Measurements from ENCODE around the gene FXYD7.
"Not testable (repeated sequence)": the region's sequence is repeated elsewhere in the genome, so short reads cannot be mapped to it uniquely, and the experiment has no call there.

The FXYD7 gene, protein sequence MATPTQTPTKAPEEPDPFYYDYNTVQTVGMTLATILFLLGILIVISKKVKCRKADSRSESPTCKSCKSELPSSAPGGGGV

DNA sequence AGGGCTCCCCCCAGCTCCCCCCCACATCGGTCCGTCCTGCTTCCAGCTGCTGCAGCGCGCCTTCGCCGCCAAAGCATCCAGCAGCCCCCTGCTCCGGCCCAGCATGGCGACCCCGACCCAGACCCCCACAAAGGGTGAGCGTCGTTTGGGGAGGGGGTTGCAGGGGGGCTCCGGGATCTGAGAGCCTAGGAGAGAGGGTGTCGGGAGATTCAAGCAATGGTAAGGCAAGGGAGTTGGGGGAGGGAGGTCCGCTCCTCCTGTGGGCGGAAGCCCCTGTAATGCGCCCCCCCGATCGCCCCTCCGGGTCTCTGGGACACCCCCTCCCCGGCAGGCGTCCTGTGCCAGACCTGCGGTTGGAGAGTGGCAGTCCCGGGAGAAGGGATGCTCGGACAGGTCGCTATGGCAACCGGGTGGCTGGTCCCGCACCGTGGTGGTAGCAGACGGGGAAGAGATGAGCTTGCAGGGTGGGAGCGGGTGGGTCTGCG, at the start of gene FXYD7:
Gene FXYD7 (plus strand): TSS at position 25 of the 485 bp plus-strand sequence. CDS start 79 bp downstream, at position 104.
- DNase-seq, result no peak

DNA sequence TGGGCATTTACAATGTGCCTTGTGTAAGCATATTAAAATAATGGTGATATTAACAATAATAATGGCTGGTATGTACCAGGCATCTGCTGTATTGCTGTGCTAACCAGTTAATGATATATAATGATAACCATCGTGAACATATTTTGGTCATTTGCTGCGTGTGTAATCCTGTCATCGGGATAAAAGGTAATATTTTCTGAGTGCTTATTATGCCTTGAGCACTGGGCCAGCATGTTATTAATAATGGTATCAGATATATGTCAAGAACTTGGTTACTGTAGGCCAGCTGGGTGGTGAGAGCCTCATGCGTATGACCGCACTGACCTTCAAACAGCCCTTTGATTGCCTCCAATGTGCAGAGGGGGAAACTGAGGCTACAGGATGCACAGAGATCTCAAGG, 49.6 kb upstream of the FXYD7 start:
- DNase-seq, result no peak

DNA sequence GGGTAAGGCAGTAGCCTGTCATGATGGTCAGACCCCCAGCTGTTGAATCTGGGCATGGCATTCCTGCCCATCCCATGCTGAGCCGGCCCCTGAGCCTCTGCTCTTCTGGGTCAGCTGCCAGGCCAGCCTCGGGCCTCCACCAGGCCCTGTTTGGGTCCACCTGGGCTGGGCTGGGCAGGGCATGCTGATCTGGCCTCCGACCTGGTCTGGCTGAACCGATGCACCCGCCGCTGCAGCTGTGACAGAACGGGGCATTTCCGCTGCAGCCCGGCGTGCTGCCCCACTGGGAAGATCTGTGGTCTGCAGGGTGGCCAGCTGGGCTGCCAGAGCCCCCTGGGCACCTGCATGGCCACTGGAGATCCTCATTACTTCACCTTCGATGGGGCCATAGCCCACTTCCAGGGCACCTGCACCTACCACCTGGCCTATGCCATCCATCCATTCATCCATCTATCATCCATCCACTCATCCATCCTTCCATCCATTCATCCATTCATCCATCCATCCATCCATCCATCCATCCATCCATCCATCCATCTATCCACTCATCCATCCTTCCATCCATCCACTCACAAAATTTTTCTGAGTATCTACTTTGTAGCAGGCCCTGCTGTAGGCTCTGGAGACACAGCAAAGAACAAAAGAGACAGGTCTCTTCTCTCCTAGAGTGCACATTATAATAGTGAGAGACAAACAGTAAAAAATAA, 49.0 kb upstream of the FXYD7 start:
- DNase-seq, result no peak

DNA sequence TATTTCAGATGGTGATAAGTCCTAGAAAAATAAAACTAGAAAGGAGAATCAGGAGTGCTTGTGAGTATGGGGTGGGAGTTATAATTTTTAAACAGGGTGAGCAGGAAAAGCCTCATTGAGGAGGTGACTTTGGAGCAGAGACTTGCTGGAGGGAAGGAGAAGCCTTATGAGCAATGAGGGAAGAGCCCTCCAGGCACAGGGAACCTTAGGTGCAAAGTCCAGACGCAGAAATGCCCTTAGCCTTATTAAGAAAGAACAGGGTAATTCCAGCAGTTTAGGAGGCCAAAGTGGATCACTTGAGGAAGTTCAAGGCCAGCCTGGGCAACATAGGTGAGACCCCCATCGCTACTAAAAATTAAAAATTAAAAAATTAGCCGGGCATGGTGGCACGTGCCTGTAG, 48.4 kb upstream of the FXYD7 start:
- DNase-seq, result no peak

DNA sequence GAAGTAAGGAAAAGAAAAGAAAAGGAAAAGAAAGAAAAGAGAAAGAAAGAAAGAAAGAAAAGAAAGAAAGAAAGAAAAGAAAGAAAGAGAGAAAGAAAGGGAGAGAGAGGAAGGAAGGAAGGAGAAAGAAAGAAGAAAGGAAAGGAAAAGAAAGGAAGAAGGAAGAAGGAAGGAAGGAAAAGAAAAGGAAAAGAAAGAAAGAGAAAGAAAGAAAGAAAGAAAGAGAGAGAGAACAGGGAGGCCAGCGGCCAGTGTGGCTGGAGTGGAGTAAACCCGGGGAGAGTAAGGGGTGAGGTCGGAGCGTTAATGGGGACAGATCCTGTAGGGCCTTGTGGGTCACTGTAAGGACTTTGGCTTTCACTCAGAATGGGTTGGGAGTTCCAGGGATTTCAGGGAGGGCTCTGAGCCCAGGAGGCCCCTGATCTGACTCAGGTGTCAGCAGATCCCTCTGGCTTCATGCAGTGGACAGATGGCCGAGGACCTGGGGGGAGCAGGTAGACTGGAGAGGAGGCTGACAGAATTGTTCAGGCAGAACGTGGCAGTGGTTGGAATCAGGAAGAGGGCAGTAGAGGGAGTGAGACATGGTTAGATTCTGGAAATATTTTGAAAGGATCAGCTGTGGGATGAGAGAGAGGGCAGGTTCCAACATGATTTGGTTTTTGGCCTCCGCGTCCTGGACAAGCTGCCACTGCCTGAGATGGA, 47.2 kb upstream of the FXYD7 start:
- no peak for DNase-seq

DNA sequence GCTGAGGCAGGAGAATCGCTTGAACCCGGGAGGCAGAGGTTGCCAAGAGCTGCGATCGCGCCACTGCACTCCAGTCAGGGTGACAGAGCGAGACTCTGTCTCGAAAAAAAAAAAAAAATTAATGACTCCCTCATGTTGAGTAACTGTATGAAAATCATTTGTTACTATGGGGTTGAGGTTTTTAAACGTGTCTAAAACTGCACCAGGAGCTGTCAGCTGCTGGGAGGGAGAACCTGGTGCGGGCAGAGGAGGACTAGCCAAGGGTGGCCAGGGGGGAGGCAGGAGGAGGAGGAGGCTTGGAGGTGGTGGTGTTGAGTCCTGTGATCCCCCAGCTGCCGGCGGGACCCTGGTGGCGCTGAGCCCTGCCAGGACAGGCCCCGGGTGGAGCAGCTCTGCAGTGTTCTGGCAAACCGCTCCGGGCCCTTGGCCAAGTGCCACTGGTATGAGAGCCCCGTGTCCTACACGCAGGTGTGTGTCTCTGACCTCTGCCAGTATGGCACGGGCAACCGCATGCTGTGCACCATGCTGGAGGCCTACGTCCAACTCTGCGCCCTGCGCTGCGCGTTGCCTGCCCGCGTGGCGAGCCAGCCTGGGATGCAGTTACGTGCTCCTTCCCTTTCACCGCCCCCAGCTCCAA, 44.5 kb upstream of the FXYD7 start:
- no peak for DNase-seq

DNA sequence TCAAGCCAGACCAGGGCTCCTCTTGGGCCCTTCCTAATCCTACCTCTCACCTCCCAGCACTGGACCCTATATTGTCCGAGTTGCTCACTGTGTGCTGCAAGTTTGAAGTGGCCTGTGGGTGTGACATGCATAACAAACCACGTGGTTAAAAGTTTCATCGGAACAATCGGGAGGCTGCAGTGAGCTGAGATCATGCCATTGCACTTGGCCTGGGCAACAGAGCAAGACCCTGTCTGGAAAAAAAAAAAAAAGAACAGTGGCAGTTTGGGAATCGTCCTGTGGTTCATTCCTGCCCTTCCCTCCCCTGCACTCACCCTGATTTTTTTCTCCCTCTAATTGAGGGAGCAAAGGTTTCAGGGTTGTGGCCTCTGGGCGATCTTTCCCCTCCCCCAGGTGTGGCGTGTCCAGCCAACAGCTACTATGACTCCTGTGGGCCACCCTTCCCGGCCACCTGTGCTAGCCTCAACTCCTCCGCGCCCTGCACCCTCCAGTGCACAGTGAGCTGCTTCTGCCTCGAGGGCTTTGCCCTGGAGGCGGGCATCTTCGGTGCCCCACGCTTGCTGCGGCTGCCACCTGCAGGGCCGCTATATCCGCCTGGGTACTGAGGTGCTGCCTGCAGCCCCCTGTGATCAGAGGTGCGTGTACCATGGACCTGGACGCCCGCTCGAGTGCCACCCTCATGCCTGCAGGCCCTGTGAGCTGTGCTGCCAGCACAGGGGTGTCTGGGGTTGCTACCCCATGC, 43.7 kb upstream of the FXYD7 start:
- no peak for DNase-seq

DNA sequence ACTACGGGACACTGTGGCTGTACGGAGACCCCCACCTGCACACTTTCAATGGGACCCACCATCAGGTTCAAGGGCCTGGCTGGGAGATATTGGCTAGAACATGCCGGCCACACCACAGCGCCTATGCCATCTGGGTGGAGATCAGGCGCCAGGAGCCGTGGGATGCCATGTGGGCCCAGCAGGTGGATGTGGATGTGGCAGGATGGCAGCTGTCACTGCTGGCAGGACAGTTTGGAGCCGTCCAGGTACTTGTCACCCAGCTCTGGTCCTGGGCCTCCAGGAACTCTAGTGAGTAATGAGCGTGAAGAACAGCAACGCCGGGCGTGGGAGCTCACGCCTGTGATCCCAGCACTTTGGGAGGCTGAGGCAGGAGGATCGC, 43.2 kb upstream of the FXYD7 start:
- no peak for DNase-seq

DNA sequence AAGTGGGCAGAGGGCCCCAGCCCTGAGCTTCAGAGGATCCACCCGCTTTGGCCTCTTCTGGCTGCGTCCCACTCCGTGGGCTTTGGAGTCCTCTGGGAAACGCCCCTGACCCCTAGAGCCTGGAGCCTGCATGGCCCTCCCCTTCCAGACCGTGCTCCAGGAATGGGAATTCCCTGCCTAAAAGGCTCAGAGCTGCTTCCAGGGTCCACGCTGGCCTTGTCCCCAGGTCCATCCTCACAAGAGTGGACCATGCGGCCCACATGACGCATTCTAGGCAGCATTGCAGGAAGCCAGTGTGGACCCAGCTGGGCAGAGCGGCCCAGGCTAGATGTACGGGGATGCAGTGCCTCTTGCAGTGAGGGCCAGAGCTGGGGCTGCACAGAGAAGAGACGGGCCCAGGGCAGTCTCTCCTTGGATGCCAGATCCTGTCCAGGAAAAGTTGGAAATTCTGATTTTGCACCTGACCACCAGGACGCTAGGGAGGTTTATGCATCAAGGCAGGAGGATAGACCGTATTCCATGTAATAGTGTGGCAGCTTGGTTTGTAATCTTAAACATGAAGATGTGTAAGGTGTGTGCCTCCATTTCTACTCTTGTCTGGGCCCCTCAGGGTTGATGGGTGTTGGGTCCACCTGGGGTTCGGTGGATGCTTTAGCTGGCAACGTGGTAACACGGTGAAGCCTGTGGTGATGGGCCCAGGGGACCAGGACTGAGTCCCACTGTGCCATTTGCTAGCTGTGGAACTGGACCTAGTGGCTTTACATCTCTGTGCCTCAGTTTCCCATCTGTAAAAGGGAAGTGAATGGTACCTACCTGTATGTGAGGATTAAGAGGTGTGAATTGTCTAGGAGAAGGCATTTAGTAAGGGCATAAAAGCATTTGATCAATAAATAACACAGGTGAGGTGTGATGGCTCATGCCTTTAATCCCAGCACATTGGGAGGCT, 42.2 kb upstream of the FXYD7 start:
- DNase-seq, result no peak

DNA sequence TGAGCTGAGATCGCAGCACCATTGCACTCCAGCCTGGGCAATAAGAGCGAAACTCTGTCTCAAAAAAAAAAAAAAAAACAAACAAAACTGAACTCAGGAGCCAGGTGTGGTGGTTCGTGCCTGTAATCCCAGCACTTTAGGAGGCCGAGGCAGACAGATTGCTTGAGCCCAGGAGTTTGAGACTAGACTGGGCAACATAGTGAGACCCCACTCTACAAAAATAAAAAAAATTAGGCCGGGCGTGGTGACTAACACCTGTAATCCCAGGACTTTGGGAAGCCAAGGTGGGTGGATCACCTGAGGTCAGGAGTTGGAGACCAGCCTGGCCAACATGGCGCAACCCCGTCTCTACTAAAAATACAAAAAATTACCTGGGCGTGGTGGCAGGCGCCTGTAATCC, 41.1 kb upstream of the FXYD7 start:
- not testable (repeated sequence) for DNase-seq

DNA sequence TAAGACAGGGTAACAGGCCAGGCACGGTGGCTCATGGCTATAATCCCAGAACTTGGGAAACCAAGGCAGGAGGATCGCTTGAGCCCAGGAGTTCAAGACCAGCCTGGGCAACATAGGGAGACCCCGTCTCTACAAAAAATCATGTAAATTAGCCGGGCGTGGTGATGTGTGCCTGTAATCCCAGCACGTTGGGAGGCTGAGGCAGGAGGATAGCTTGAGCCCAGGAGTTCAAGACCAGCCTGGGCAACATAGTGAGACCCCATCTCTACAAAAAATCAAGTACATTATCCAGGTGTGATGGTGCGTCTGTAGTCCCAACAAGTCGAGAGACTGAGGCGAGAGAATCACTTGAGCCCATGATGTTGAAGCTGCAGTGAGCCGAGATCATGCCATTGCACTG, 39.4 kb upstream of the FXYD7 start:
- not testable (repeated sequence) for DNase-seq

DNA sequence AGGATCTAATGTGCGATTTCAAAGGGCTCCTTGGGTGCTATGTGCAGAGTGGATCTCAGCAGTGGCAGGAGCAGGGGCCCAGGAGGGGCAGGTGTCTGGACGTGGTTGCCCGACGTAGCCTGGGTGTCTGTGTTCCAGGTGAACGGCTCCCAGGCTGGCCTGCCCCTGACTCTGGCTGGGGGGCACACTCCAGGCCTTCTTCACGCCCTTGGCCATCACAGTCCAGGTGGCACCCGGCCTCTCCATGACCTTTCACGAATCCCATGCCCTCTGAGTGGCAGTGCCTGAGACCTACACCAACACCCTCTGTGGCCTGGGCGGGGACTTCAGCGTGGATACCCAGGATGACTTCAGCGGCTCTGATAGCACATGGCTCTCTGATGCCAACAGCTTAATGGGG, 38.7 kb upstream of the FXYD7 start:
- DNase-seq, result no peak

DNA sequence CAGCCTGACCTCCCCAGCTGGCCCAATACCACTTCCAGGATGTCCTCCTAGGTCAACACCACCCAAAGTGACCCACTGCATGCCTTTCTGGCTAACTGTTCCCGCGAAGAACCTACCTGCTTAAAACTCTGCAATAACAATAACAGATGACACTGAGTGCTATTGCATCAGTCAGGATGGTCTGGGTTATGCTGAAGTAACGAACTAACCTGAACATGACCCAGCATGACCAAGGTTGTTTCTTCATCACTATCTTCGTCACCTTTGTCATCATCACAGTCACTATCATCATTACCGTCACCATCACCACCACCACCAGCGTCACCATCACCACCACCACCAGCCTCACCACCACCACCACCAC, 38.0 kb upstream of the FXYD7 start:
- DNase-seq, result no peak

DNA sequence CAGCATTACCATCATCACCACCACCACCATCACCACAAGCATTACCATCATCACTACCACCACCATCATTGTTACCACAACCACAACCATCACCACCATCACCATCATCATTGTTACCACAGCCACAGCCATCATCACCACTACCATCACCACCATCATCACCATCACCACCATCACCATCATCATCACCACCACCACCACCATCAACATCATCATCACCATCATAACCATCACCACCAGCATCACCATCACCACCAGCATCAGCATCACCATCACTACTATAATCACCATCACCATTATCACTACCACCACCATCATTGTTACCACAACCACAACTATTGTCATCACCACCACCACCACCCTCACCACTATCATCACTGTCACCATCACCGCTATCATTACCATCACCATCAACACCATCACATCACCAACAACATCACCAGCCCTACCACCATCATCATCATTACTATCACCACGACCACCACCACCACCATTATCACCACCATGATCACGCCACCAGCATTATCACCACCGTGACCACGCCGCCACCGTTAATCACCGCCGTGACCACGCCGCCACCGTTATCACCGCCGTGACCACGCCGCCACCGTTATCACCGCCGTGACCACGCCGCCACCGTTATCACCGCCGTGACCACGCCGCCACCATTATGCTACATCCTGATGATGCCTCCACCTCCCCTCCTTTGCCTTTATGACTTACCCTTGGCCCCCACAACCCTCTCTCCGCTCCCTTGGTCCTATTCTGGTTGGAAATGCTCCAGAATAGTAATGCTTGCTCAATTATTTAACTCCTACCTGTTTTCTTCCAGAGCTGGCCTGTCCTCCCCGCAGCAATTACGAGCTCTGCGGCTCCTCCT, 37.4 kb upstream of the FXYD7 start:
- DNase-seq, result no peak

DNA sequence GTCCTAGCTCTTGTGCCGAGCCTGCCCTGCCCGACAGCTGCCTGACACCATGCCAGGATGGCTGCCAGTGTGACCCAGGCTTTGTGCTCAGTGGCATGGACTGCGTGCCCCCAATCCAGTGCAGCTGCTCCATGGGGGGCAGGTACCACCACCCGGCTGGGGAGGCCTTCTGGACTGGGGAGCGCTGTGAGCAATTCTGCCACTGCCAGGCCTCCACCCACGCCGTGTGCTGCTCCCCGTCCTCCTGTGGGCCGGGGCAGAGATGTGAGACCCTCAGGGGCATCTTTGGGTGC, 36.8 kb upstream of the FXYD7 start:
- DNase-seq, result no peak

DNA sequence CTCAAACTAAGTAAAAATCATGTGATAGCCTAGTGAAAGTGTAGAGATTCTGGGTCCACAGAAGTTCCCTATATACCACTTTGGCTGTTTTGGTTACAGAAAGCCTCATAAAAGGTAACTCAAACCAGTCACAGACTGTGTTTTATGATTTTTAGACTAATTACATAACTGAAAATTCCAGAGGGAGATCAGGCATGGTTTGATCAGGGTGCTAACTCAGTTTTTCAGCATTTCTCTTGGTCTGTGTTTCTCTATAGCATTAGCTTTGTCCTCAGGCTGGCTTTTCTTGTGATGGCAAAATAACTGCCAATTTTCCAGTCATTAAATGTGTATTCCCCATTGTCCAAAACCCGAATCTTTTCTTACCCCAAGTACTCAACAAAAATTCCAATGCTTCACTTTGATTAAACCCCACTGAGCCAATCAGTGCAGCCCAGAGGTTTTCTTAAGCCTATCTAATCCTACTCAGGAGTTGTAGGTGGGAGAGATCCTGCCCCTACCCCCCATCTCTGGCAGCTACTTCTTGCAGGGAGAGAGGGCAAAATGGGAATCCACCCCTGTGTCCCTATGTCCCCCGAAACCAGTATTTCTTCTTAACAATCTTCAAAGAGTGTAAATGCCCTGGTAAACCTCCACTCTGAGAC, 36.0 kb upstream of the FXYD7 start:
- no peak for DNase-seq

DNA sequence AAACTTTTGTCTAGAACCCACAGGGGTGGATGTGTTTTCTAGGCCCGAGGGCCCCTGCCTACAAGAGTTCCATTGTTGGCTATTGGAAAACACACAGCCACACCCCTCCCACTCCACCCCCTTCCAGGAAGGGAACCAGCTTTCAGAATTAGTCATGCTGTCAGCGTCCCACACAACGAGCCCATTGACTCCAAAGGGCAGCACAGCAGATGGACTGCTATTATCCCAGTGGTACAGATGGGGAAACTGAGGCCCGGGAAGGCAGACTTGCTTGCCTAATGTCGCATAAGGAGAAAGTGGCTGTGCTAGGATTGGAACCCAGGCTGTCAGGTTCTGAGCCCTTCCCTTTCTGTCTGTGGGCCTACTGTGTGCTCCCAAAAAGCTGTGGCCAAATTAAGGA, 35.5 kb upstream of the FXYD7 start:
- DNase-seq, result no peak

DNA sequence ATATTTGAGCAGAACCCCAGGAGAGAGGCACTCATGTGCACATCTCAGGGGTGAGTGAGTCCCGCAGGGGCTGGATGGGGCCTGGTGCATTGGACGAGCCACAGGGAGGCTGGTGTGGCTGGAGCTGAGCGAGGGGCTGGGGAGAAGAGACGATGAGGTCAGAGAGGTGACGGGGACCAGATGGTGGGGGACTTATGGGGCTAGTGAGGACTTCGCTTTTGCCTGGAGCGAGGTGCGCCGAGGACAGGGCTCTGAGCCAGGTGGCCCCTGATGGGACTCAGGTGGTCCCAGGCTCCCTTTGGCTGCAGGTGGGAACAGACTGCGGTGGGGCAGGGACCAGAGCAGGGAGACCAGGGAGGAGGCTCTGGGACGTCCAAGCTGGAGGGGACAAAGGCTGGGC, 34.3 kb upstream of the FXYD7 start:
- DNase-seq, result no peak

DNA sequence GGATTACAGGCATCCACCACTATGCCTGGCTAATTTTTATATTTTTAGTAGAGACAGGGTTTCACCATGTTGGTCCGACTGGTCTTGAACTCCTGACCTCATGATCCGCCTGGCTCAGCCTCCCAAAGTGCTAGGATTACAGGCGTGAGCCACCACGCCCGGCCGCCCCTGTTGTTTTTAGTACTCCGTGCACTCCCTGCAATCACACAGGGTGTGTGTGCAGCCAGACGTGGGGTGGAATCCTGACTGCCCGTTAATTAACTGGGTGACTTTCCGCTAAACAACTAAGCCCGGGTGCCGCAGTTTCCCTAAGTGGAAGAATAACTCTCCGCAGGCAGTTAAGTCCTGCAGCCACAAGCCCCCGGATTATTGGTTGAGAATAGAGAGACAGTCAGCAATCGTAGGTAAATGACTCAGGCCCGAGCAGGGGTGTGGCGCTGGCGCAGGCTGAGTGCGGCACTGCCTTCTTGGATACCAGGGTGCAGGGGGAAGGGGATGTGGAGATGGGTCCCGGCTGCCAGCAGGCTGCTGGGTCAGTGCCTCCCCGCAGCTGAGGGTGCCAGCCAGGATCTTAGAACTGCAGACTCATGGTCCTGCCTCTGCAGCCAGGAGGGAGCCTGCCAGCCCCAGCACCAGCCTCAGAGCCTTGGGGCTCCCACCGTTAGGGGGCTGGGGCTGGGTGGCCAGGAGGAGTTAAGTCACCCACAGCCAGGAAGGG, 33.5 kb upstream of the FXYD7 start:
- DNase-seq, result no peak

DNA sequence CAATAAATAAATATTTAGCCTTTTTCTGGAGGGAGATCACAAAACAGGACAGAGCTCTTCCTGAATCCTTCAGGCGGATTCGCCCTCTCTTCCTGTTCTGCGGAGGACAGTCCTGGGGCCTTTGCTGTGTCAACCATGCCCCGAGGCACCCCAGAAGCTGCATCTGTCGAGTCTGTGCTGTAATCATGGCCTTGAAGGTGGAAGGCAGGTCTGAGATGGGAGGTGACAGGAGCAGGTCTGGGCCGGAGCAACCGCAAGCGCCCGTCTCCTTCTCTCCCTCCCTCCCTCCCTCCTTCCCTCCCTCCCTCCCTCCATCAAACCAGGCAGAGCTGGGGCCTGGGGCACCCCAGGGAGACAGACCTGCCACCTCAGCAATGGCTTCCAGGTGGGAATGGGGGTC, 32.1 kb upstream of the FXYD7 start:
- no peak for DNase-seq
